ENCODE results near the gene GNG7.
"Not testable (repeated sequence)": the region's sequence is repeated elsewhere in the genome, so short reads cannot be mapped to it uniquely, and the experiment has no call there.

GNG7 gene

GRCh38 chr19:2617393-2618165 is 84.9 kb downstream of the GNG7 start:
- no peak for DNase-seq

DNA sequence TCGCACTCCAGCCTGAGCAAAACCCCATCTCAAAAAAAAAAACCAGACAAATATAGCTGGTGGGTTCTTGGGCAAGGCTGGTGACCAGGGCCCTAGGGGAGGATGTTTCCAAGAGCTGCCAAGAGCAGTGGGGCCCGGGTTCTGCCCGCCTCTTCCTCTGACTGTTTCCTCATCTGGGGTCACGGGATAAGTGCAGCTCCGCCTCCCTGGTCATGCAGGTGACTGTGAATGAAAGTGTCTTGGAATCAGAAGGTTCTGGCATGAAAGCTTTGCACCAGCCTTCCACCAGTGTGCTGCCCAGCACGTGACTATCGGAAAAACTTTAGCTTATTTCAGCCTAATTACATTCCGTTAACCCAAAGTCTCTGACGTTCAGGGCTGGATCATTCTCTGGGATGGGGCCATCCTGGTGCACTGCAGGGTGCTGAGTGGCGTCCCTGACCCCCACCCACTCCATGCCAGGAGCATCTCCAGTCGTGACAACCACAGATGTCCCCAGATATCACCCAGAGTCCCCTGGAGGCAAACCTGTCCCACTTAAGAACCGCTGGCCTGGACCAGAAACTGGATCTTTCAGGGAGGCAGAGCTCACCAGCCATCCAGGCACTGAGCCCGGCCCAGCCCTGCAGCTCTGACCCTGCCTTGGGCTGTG is 85.6 kb downstream of the GNG7 start:
- DNase-seq = peak; percentile 85

GRCh38 chr19:2615782-2616181 is 86.7 kb downstream of the GNG7 start:
- DNase-seq = no peak

DNA sequence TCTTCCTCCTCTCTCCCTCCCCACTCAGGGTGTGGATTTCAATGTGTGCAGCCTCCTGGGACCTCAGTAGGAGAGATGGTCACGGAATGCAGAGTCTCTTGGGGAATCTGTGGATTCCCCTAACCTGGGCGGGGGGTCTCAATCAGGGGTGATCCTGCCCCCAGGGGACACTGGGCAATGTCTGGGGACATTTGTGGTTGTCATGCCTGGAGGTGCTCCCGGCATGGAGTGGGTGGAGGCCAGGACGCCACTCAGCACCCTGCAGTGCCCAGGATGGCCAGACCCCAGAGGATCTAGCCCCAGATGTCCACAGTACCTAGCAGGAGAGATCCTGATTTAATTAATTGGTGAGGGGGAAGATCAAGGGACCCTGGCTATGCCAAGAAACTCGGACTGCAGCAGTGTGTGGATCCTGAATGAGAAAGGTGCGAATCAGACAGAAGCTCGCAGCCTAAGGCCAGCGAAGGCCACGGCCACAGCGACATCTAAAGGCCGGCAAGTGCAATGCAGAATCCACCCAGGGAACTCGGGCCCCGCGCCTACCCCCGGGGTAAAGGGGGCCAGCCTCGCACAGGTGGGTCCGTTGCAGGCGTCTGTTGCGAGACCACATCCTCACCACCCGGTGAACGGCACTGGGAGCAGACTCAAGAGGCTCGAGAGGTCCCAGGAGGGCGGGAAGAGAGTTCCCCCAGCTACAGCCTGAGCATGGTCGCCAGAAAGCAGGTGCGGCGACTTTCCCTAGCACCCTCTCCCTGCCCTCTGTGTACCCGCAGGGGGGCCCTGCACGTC is 88.8 kb downstream of the GNG7 start:
- peak; percentile 70 for DNase-seq

GRCh38 chr19:2612619-2613249 is 89.8 kb downstream of the GNG7 start:
- DNase-seq = no peak

- no peak for DNase-seq
Observed at GRCh38 chr19:2611483-2612464, 90.7 kb downstream of the GNG7 start.

DNA sequence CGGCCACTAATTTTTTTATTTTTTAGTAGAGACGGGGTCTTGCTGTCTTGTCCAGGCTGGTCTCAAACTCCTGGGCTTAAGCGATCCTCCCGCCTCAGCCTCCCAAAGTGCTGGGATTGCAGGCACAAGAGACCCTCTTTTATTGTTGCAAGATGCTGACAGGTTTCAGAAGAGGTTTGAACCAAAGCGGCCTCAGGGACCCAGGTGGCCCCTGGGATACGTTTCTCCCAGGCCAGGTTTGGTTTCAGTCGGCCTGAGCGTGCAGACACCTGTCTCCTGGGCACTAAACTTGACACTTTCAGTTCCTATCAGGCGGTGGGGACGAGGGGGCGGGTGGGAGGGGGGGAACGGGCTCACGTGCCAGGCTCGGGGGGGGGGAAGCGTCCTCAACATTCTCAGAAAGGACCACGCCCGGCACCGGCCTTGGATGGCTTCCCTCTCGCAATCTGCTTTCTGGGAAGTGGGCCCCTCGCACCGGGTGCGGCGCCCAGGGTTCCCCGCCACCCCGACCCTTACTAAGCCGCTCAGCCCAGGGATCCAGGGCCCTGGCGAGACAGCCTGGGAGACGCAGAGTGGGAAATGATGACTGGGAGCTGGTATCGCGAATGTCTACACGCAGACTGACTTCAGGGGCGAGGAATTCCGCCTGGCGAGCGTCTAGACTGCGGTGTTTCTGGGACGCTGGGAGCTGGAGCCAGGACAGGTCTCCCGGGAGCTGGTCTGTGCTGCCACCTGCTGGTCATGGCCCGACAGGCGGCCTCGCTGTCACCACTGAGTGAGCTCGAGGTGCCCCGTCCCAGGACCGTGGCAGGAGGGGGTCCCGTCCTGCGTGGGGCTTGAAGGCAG is 91.6 kb downstream of the GNG7 start:
- peak; percentile 83 for DNase-seq

GRCh38 chr19:2609389-2610116 is 92.9 kb downstream of the GNG7 start:
- DNase-seq = no peak

DNA sequence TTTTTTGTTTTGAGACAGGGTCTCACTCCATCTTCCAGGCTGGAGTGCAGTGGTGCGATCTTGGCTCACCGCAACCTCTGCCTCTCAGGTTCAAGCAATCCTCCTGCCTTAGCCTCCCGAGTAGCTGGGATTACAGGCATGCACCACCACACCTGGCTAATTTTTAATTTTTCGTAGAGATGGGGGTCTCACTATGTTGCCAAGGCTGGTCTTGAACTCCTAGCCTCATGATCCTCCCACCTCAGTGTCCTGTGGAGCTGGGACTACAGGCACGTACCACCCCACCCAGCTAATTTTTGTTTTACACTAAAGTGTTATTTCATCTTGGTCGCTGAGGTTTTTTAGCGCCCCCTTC is 93.5 kb downstream of the GNG7 start:
- not testable (repeated sequence) for DNase-seq

DNA sequence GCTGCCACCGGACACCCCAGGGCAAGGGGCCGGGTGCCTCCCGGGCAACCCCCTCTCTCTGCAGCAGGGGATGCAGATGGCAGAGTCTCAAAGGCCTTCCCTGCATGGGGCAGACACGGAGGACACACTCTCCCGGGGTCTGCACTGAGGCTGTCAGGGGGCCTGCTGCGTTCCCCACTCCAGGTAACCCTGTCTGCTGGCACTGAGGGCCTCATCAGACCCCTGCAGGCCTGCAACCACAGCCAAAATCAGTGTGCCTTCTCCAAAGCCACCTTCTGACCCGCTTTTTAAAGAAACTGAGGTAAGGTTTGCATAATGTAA is 93.9 kb downstream of the GNG7 start:
- DNase-seq = no peak

- no peak for DNase-seq
Observed at GRCh38 chr19:2607712-2608601, 94.5 kb downstream of the GNG7 start.

- DNase-seq = not testable (repeated sequence)
Observed at GRCh38 chr19:2606774-2607173, 95.7 kb downstream of the GNG7 start.

DNA sequence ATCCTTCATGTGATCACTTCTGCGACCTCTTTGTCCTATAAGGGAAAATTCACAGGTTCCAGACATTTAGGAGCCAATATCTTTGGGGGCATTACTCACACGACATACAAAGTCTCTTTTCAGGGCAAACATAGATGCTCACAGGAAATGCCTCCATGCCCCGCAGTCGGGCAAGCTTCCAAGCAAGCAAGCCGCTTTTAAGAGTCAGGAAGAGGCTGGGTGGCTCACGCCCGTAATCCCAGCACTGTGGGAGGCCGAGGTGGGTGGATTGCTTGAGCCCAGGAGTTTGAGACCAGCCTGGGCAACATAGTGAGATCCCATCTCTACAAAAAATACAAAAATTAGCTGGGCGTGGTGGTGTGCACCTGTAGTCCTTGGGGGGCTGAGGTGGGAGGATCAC is 96.6 kb downstream of the GNG7 start:
- DNase-seq = not testable (repeated sequence)

DNA sequence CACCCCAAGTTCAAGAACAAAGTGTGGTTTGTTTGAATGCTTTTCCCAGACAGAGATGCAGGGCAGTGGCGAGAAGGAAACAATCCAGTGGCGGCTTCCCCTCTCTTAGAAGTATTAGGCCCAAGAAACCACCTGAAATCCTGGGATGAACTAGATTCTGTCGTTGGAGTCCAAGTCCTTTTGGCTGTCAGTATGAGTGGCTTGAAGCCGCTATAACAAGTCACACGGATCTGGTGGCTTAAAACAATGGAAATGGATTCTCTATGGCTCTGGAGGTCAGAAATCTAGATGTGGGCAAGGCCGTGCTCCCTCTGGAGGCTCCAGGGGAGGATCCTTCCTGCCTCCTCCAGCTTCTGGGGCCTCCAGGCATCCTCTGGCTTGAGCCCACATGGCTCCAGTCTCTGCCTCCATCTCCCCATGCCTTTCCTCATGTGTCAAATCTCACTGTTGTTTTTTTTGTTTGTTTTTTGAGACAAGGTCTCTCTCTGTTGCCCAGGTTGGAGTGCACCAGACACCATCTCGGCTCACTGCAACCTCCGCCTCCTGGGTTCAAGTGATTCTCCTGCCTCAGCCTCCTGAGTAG is 97.7 kb downstream of the GNG7 start:
- no peak for DNase-seq

DNA sequence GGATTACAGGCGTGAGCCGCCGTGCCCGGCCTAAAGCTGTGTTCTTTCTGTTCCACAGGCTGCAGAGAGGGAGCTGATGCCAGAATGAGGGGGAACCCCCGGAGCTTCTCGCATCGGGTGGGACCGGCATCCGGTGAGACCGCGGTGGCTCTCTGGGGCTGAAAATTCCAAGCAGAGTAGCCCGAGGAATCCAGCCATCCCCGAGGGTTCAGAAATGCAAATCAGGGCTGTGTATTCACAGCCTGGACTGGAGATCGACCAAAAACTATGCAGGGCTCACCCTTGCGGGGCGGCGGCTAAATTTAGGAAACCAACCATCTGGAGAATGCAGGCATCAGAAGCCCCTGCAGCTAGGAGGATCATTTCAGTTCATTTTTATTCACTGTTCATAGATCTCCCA is 99.2 kb downstream of the GNG7 start:
- no peak for DNase-seq

GRCh38 chr19:2602391-2603181 is 99.9 kb downstream of the GNG7 start:
- DNase-seq = no peak

GRCh38 chr19:2600914-2601870 is 101.3 kb downstream of the GNG7 start:
- no peak for DNase-seq

Measured in hematopoietic multipotent progenitor cell treated with erythropoietin and hydrocortisone succinate and interleukin-3 and kit ligand, for 4 days (in vitro differentiated cells).